MM.1S (cell line): Measurements from ENCODE around the gene CDAN1.

ENCODE experiments used
- CTCF ChIP-seq: fragments of 300-600 bp; sonication (generic); IDR thresholded peaks from 2 replicates; pipeline ENCODE4 v1.5.1; 2016; ENCODE audit warnings: antibody characterized with exemption, low read length, mixed read lengths
- EZH2 ChIP-seq: fragments of 300-600 bp; sonication (generic); optimal IDR thresholded peaks from 2 replicates; pipeline ENCODE3; 2017; ENCODE audit warnings: low read depth, mild to moderate bottlenecking, antibody characterized with exemption, low read length, mixed read lengths
- EZH2phosphoT487 ChIP-seq: fragments of 300-600 bp; sonication (generic); IDR thresholded peaks from 2 replicates; pipeline ENCODE4 v1.6.1; 2018; ENCODE audit warnings: antibody characterized with exemption, low read length

DNA sequence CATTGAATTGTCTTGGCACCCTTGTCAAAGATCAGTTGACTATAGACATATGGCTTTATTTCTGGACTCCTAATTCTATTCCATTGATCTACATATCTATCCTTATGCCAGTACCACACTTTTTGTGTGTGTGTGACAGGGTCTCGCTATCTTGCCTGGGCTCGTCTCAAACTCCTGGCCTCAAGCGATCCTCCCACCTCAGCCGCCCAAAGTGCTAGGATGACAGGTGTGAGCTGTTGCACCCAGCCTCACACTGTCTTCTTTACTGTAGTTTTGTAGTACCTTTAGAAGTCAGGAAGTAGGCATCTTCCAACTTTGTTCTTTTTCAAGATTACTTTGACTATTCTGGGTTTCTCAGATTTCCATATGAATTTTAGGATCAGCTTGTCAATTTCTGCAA, 24.3 kb downstream of the CDAN1 start:
- TF ChIP-seq CTCF (no peak), EZH2phosphoT487 (no peak), EZH2 (no peak)
